ENCODE measurements around the gene UGDH.

DNA sequence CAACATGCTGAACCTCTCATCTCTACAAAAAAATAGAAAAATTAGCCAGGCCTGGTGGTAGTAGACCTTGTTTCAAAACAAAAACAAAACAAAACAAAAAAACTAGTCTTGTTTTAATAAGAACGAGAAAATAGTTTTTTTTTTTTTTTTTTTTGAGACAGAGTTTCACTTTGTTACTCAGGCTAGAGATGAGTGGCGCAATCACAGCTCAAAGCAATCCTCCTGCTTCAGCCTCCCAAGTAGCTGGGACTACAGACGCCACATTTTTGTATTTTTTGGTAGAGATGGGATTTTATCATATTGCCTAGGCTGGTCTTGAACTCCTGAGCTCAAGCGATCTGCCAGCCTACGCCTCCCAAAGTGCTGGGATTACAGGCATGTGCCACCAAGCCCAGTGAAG is 47.7 kb upstream of the UGDH start:
- TF ChIP-seq, protein P1, sequence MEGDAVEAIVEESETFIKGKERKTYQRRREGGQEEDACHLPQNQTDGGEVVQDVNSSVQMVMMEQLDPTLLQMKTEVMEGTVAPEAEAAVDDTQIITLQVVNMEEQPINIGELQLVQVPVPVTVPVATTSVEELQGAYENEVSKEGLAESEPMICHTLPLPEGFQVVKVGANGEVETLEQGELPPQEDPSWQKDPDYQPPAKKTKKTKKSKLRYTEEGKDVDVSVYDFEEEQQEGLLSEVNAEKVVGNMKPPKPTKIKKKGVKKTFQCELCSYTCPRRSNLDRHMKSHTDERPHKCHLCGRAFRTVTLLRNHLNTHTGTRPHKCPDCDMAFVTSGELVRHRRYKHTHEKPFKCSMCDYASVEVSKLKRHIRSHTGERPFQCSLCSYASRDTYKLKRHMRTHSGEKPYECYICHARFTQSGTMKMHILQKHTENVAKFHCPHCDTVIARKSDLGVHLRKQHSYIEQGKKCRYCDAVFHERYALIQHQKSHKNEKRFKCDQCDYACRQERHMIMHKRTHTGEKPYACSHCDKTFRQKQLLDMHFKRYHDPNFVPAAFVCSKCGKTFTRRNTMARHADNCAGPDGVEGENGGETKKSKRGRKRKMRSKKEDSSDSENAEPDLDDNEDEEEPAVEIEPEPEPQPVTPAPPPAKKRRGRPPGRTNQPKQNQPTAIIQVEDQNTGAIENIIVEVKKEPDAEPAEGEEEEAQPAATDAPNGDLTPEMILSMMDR (IDR thresholded peaks at IDR 0.05; ENCODE audit: insufficient read depth, low read length, poor library complexity, severe bottlenecking) = no peak
- TF ChIP-seq EZH2phosphoT487 (conservative IDR thresholded peaks at IDR 0.05; ENCODE audit: low read length) = no peak

Data from SU-DHL-6 (cell line).